MM.1S (cell line): ENCODE results near the gene HACL1.

Experiments
- DNase-seq: peaks from one replicate; pipeline ENCODE4 v3.0.0-alpha.2; 2015
- H2AFZ ChIP-seq: fragments of 300-600 bp; sonication (generic); 2 replicates; pipeline ENCODE4 v1.6.0; 2016; ENCODE audit warnings: antibody characterized with exemption, low read length
- H3F3A ChIP-seq: fragments of 300-600 bp; sonication (generic); 2 replicates; pipeline ENCODE4 v1.6.1; 2016; ENCODE audit warnings: mild to moderate bottlenecking, antibody characterized with exemption, low read length, moderate library complexity, mixed read lengths; ENCODE audit not compliant: insufficient read depth
- H3K27ac ChIP-seq: fragments of 300-600 bp; sonication (generic); 2 replicates; pipeline ENCODE4 v1.5.1; 2016; ENCODE audit warnings: mild to moderate bottlenecking, low read length
- H3K27me3 ChIP-seq: fragments of 300-600 bp; sonication (generic); replicated peaks from 2 replicates; pipeline ENCODE4 v1.6.0; 2016; ENCODE audit warnings: low read length; ENCODE audit not compliant: insufficient read depth
- H3K36me3 ChIP-seq: fragments of 300-600 bp; sonication (generic); replicated peaks from 2 replicates; pipeline ENCODE4 v1.6.1; 2016; ENCODE audit warnings: mild to moderate bottlenecking, low read length, mixed read lengths; ENCODE audit not compliant: insufficient read depth
- H3K4me1 ChIP-seq: fragments of 300-600 bp; sonication (generic); 2 replicates; pipeline ENCODE4 v1.6.1; 2016; ENCODE audit warnings: low read length, mixed read lengths
- H3K4me2 ChIP-seq: fragments of 300-600 bp; sonication (generic); 2 replicates; pipeline ENCODE4 v1.6.0; 2016; ENCODE audit warnings: low read depth, low read length
- H3K4me3 ChIP-seq: fragments of 300-600 bp; sonication (generic); 2 replicates; pipeline ENCODE4 v1.5.1; 2016; ENCODE audit warnings: low read length, mixed read lengths
- H3K79me2 ChIP-seq: fragments of 300-600 bp; sonication (generic); 2 replicates; pipeline ENCODE4 v1.6.1; 2016; ENCODE audit warnings: mixed run types, low read length, mixed read lengths
- H3K9ac ChIP-seq: fragments of 300-600 bp; sonication (generic); 2 replicates; pipeline ENCODE4 v1.6.1; 2016; ENCODE audit warnings: low read length, mixed read lengths
- H3K9me2 ChIP-seq: fragments of 300-600 bp; sonication (generic); replicated peaks from 2 replicates; pipeline ENCODE4 v1.6.1; 2016; ENCODE audit warnings: mild to moderate bottlenecking, low read length, mixed read lengths; ENCODE audit not compliant: insufficient read depth
- H3K9me3 ChIP-seq: fragments of 300-600 bp; sonication (generic); replicated peaks from 2 replicates; pipeline ENCODE4 v1.6.1; 2016; ENCODE audit warnings: mild to moderate bottlenecking, low read length, mixed read lengths; ENCODE audit not compliant: insufficient read depth
- H4K20me1 ChIP-seq: fragments of 300-600 bp; sonication (generic); 2 replicates; pipeline ENCODE4 v1.6.1; 2016; ENCODE audit warnings: mild to moderate bottlenecking, low read length, moderate library complexity, mixed read lengths; ENCODE audit not compliant: insufficient read depth
- EZH2 ChIP-seq: fragments of 300-600 bp; sonication (generic); optimal IDR thresholded peaks from 2 replicates; pipeline ENCODE3; 2017; ENCODE audit warnings: low read depth, mild to moderate bottlenecking, antibody characterized with exemption, low read length, mixed read lengths
- EZH2phosphoT487 ChIP-seq: fragments of 300-600 bp; sonication (generic); IDR thresholded peaks from 2 replicates; pipeline ENCODE4 v1.6.1; 2018; ENCODE audit warnings: antibody characterized with exemption, low read length
- TF ChIP-seq, protein P1 (sequence below): fragments of 300-600 bp; sonication (generic); IDR thresholded peaks from 2 replicates; pipeline ENCODE4 v1.5.1; 2016; ENCODE audit warnings: antibody characterized with exemption, low read length, mixed read lengths

Gene HACL1

DNA sequence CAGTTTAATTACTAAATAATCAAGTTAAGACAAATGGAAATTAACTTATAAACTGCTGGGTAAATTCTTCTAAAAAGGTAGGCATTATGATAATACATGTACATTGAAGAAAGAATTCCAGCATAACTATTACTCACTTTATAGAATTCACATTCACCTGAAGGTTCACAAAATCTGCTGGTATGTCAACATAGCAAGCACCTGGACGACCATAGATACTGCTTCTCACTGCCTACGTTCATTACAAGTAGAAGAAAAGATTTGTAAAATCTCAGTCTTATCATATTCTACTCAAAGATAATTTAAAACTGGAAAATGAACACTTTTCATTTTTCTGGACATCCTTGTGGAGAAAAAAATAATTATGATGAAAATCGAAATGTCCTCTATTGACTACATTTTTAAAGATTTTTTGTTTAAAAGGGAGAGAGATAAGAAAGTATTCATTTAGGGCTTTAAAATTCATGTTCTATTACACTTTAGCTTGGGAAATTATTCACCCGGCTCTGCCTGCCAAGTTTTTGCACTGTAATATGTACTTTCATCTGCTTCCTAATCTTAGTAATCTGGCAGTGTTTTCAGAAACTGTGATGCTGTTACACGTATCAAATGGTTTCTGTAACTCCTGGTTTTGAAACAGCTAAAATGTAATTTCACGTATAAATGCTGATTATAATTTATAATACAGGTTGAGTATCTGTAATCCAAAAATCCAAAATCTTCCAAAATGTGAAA, 16.1 kb downstream of the HACL1 start:
- H3K9me3 ChIP-seq, result no peaks in the 10 kb centered on the region
- H3K9me2 ChIP-seq, result no peaks in the 10 kb centered on the region
- DNase-seq, result no peak
- TF ChIP-seq EZH2phosphoT487, result no peak
- TF ChIP-seq, protein P1, sequence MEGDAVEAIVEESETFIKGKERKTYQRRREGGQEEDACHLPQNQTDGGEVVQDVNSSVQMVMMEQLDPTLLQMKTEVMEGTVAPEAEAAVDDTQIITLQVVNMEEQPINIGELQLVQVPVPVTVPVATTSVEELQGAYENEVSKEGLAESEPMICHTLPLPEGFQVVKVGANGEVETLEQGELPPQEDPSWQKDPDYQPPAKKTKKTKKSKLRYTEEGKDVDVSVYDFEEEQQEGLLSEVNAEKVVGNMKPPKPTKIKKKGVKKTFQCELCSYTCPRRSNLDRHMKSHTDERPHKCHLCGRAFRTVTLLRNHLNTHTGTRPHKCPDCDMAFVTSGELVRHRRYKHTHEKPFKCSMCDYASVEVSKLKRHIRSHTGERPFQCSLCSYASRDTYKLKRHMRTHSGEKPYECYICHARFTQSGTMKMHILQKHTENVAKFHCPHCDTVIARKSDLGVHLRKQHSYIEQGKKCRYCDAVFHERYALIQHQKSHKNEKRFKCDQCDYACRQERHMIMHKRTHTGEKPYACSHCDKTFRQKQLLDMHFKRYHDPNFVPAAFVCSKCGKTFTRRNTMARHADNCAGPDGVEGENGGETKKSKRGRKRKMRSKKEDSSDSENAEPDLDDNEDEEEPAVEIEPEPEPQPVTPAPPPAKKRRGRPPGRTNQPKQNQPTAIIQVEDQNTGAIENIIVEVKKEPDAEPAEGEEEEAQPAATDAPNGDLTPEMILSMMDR, result no peak
- TF ChIP-seq EZH2, result no peak
- no peaks in the 10 kb centered on the region for H3K27me3 ChIP-seq
- H3K4me3 ChIP-seq, result no peak overlapping the region
- no peak overlapping the region for H3K27ac ChIP-seq
- no peak overlapping the region for H3K4me2 ChIP-seq
- no peaks in the 10 kb centered on the region for H3K4me1 ChIP-seq
- no peaks in the 10 kb centered on the region for H4K20me1 ChIP-seq
- H3K79me2 ChIP-seq, result no peaks in the 10 kb centered on the region
- no peaks in the 10 kb centered on the region; the same call in 1 of the 2 replicates for H3F3A ChIP-seq
- H2AFZ ChIP-seq, result no peak overlapping the region
- peaks cover 10% of the 10 kb centered on the region; the same call in 1 of the 2 replicates for H3K36me3 ChIP-seq
- H3K9ac ChIP-seq, result no peak overlapping the region

DNA sequence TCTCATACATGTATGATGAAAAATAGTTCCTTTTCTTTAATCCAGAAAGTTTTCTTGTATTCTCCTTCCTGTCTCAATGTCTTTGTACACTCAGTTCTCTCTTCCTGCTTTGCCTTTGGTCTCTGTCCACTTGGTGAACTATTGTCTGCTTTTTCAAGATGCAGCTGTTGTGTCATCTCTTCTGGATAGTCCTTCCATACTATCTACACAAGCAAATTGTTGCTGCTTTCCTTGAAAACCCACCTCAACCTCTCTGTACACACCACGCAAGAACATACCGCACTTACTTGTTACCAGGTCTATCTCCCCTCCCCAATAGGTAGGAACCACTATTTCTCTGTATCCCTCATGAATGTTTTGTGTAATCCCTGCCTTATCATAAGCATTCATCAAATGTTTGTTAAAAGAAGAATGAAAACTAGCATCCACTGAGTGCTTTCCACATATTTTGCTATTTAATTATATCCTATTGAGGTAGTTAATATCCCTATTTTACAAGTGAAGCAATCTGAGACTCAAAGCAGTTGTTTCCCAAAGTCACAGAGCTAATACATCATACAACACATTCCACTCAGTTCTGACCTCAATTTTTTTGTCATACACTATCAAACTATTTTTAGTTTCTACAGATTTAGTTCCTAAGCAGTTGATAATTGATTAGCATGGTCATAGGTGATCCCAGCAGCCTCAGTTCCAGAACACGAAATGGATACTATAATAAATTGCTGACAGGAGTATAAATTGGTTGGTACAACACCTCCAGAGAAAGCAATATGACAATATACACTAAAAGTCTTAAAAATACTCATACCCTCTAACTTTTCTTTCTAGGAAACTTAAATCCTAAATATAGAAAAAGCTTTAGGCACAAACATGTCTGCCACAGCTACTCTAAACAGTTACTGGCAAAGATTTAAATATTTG, 19.6 kb downstream of the HACL1 start:
- Histone ChIP-seq H3K27me3 (no peaks in the 10 kb centered on the region), H3K4me3 (no peak overlapping the region), H3F3A (no peaks in the 10 kb centered on the region; the same call in 1 of the 2 replicates), H3K4me2 (no peak overlapping the region), H3K4me1 (0 out of 2 replicates have a peak, but pooled peaks cover under 1% of the 10 kb centered on the region), H3K9ac (no peak overlapping the region), H4K20me1 (no peaks in the 10 kb centered on the region), H3K36me3 (peaks cover 10% of the 10 kb centered on the region; the same call in 1 of the 2 replicates), H3K79me2 (no peaks in the 10 kb centered on the region), H2AFZ (no peak overlapping the region), H3K9me2 (no peaks in the 10 kb centered on the region), H3K27ac (no peak overlapping the region), H3K9me3 (no peaks in the 10 kb centered on the region)
- DNase-seq, result no peak
- TF ChIP-seq, protein P1, result no peak
- TF ChIP-seq EZH2phosphoT487 (no peak), EZH2 (no peak)

DNA sequence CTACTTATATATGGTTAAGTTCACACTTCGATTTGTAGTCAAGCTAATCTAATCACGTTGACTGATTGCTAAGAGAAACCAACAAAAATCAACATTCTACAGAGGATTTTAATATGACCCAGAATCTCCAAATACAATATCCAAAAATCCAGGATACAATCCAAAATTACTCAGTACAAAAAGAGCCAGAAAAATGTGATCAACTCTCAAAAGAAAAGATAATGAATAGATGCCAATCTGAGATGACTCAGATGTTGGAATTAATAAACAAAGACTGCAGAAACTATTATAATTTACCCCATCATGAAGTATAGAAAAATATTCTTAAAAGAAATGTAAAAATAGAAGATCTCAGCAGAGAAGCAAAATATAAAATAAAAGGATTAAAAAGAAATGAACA, 22.3 kb downstream of the HACL1 start:
- H3K9me2 ChIP-seq, result no peaks in the 10 kb centered on the region
- H3K27ac ChIP-seq, result no peak overlapping the region
- H3K79me2 ChIP-seq, result no peaks in the 10 kb centered on the region
- no peak overlapping the region for H3K4me3 ChIP-seq
- no peaks in the 10 kb centered on the region for H4K20me1 ChIP-seq
- H3K4me1 ChIP-seq, result 0 out of 2 replicates have a peak, but pooled peaks cover 4% of the 10 kb centered on the region
- H3K4me2 ChIP-seq, result no peak overlapping the region
- no peaks in the 10 kb centered on the region for H3K27me3 ChIP-seq
- H3F3A ChIP-seq, result no peaks in the 10 kb centered on the region
- H2AFZ ChIP-seq, result no peak overlapping the region
- no peak overlapping the region for H3K9ac ChIP-seq
- no peak for DNase-seq
- TF ChIP-seq EZH2 (no peak), EZH2phosphoT487 (no peak)
- TF ChIP-seq, protein P1, result no peak
- no peaks in the 10 kb centered on the region; the same call in 1 of the 2 replicates for H3K36me3 ChIP-seq
- no peaks in the 10 kb centered on the region for H3K9me3 ChIP-seq
